ENCODE measurements around the gene NRP1. TPM values are rescaled to one million over a fixed set of nuclear protein-coding genes. Genes with fewer than 3 reads are reported as not detected.

NRP1 gene
- total and polyA plus RNA-seq, 2 of the 8 experiments (the other 6 are each of a cell fraction or from before 2014, with no cell fraction given) = 1.2 to 2.1 TPM

DNA sequence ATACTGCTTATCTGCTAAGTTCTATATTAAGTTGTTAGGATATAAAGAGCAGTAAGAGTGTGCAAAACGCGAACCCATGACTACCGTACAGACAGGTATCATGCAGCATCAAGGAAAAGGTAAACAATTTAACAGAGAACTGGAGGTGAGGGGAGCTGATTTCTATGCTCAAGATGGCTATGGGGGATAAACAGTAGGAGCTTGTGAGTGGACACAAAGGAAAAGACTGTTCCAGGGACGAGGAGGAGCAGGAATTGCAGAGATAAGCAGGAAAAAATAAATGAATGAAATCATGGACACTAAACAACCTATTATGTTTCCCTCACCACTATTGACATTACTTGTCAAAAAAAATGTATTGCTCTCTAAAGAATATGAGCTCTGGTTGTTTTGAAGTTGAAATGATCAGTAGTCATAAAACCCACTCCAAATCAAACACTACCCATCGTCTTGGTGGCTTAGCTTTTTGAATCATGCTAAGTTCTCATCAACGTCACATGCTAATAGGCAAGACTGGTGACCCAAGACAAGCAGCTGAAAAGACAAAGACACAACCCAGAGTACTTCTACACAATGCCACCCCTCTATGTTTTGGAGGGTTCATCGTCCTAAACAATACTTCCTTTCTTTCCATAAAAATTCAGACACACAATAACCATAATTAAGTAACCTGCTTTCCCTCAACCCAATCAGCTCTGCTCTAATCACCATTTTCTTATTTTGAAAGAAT lies 102.7 kb downstream of the NRP1 start:
- WGBS, 2 experiments (ENCODE audit: extremely low coverage in 1 of 2, insufficient coverage in 1 of 2, insufficient read length in 1 of 2, insufficient replicate concordance in 2 of 2, low coverage in 1 of 2, low lambda C conversion rate in 2 of 2, missing lambda C conversion rate in 1 of 2) = 91% methylated on average over 7 of the region's 7 CpGs; no CpG with 5 or more reads in 1 of the 2 experiments
- POLR2A ChIA-PET (ENCODE audit: partially characterized antibody) = no interaction called here
- no peak for FAIRE-seq

More for the DNA sequence above, 102.7 kb downstream of the NRP1 start:
- Histone ChIP-seq H2BK120ac (replicated peaks; ENCODE audit: low read depth, low read length) (no peak overlapping the region), H3K36me3 (ENCODE audit: control insufficient read depth in 2 of 4, insufficient read depth in 4 of 4, low read length in 3 of 4) (no peaks in the 10 kb centered on the region), H3K4ac (replicated peaks; ENCODE audit: insufficient read length, low read depth, low read length) (no peak overlapping the region), H3K79me1 (ENCODE audit: low read depth, low read length) (no peaks in the 10 kb centered on the region), H3K9me3 (ENCODE audit: insufficient read depth in 2 of 2, low read depth in 1 of 2, low read length in 1 of 2) (no peaks in the 10 kb centered on the region), H2BK20ac (ENCODE audit: low read length) (no peak overlapping the region), H4K8ac (ENCODE audit: extremely low read depth, insufficient read depth, low read length) (no peak overlapping the region), H4K20me1 (replicated peaks in 1 of 2; ENCODE audit: control insufficient read depth in 1 of 2, insufficient read depth in 2 of 2, low read length in 2 of 2) (no peaks in the 10 kb centered on the region), H3K9ac (replicated peaks in 1 of 4; ENCODE audit: extremely low read depth in 1 of 4, low read depth in 3 of 4, low read length in 3 of 4) (no peak overlapping the region), H2BK12ac (ENCODE audit: low read depth, low read length) (no peak overlapping the region), H3K18ac (ENCODE audit: extremely low read depth, low read length) (no peak overlapping the region), H3K14ac (ENCODE audit: insufficient read length) (no peak overlapping the region), H3K27me3 (replicated peaks in 1 of 4; ENCODE audit: control insufficient read depth in 3 of 4, extremely low read depth in 1 of 4, insufficient read depth in 3 of 4, low read length in 3 of 4) (no peaks in the 10 kb centered on the region), H3K23me2 (ENCODE audit: low read depth, low read length) (no peaks in the 10 kb centered on the region), H3K56ac (replicated peaks; ENCODE audit: insufficient read length, low read depth, low read length) (no peak overlapping the region), H4K91ac (replicated peaks; ENCODE audit: insufficient read length, low read length) (no peak overlapping the region), H3K4me1 (replicated peaks in 1 of 4; ENCODE audit: control insufficient read depth in 3 of 4, insufficient read depth in 4 of 4, low read length in 3 of 4) (no peaks in the 10 kb centered on the region), H3K27ac (ENCODE audit: low read depth, low read length) (no peak overlapping the region), H3K23ac (ENCODE audit: insufficient read length) (no peak overlapping the region), H2AFZ (ENCODE audit: low read length) (no peak overlapping the region), H2BK15ac (ENCODE audit: low read length) (no peak overlapping the region; the same call in 1 of the 2 replicates), H4K5ac (ENCODE audit: insufficient read length, low read depth, low read length) (no peak overlapping the region), H3K4me3 (ENCODE audit: extremely low read depth in 1 of 4, insufficient read depth in 2 of 4, low read depth in 3 of 4, low read length in 4 of 4) (no peak overlapping the region), H3K79me2 (ENCODE audit: control insufficient read depth in 1 of 2, insufficient read depth in 2 of 2, low read length in 2 of 2) (no peaks in the 10 kb centered on the region), H3K4me2 (ENCODE audit: insufficient read depth in 1 of 2, low read depth in 2 of 2, low read length in 2 of 2) (no peak overlapping the region), H2BK5ac (ENCODE audit: low read depth, low read length) (no peak overlapping the region), H2AK5ac (ENCODE audit: low read depth, low read length) (no peak overlapping the region)
- CTCF ChIA-PET (ENCODE audit: partially characterized antibody) = interaction anchor here (0.6 to 1.2 kb wide), 2 partner anchors 115 to 1638 kb away, joined by 3 to 5 read pairs; no protein-coding TSS in a partner anchor
- DNase-seq (ENCODE audit: low read depth in 1 of 2, low spot score in 2 of 2) = no peak
- no peak for TF ChIP-seq TAF1 (IDR thresholded peaks at IDR 0.05; ENCODE audit: low read depth, low read length)
- TF ChIP-seq POLR2A (IDR thresholded peaks at IDR 0.05; ENCODE audit: control extremely low read depth in 1 of 2, low read depth in 2 of 2, low read length in 2 of 2) = no peak
- TF ChIP-seq FOSL1 (IDR thresholded peaks at IDR 0.05; ENCODE audit: insufficient read depth, low read depth, low read length) = no peak
- TF ChIP-seq CHD1 (IDR thresholded peaks at IDR 0.05; ENCODE audit: low read depth, low read length) = no peak
- no peak for TF ChIP-seq NANOG (IDR thresholded peaks at IDR 0.05; ENCODE audit: insufficient read depth, low read depth, low read length, poor library complexity, severe bottlenecking)
- TF ChIP-seq, protein P1, sequence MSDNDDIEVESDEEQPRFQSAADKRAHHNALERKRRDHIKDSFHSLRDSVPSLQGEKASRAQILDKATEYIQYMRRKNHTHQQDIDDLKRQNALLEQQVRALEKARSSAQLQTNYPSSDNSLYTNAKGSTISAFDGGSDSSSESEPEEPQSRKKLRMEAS (IDR thresholded peaks at IDR 0.05) = no peak
- no peak for TF ChIP-seq EGR1 (IDR thresholded peaks at IDR 0.05; ENCODE audit: borderline replicate concordance, low read depth, low read length)
- TF ChIP-seq SIRT6 (IDR thresholded peaks at IDR 0.05; ENCODE audit: low read length) = no peak
- no peak for TF ChIP-seq POU5F1 (IDR thresholded peaks at IDR 0.05; ENCODE audit: low read depth, low read length)
- TF ChIP-seq ZNF274 (IDR thresholded peaks at IDR 0.05; ENCODE audit: borderline replicate concordance, extremely low read depth, low read length) = no peak
- no peak for TF ChIP-seq BCL11A (IDR thresholded peaks at IDR 0.05; ENCODE audit: low read depth in 2 of 2, low read length in 2 of 2)
- no peak for TF ChIP-seq HDAC6 (IDR thresholded peaks at IDR 0.05; ENCODE audit: low read depth, low read length)
- TF ChIP-seq RFX5 (IDR thresholded peaks at IDR 0.05; ENCODE audit: borderline replicate concordance, low read depth, low read length) = no peak
